LNCaP clone FGC (cell line): ENCODE measurements around the gene RBM6.

Experiments used
- DNase-seq: peaks from one replicate; pipeline ENCODE4 v3.0.0-alpha.2; 2011; ENCODE audit warnings: low read depth
- H3K4me3 ChIP-seq: 2 replicates; pipeline ENCODE4 v1.5.1; 2011; ENCODE audit warnings: mild to moderate bottlenecking, low read depth, low read length, control low read depth
- TF ChIP-seq, protein P1 (sequence below): IDR thresholded peaks from 2 replicates; pipeline ENCODE4 v1.5.1; 2012; ENCODE audit warnings: mild to moderate bottlenecking; ENCODE audit not compliant: control insufficient read depth, insufficient read depth; ENCODE audit errors: extremely low read depth

Gene RBM6

DNA sequence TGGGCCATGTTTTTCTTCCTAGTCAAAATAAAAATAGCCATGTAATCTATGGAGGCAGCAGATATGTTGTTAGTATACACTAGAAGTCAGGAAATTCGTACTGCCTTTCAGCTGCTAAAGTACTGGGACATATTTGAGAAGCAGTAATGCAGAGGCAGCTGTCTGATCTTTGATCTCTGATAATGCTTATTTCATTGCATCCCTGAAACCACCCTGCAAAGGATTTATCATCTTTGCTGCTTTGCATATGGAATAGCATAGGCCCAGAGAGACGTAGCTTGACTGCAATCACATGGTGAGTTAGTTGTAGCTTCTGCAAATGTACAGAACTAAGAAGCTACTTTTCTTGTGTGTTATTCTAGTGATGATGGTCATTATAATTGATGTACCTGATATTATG is 52.4 kb downstream of the RBM6 start:
- no peak for DNase-seq
- TF ChIP-seq, protein P1, sequence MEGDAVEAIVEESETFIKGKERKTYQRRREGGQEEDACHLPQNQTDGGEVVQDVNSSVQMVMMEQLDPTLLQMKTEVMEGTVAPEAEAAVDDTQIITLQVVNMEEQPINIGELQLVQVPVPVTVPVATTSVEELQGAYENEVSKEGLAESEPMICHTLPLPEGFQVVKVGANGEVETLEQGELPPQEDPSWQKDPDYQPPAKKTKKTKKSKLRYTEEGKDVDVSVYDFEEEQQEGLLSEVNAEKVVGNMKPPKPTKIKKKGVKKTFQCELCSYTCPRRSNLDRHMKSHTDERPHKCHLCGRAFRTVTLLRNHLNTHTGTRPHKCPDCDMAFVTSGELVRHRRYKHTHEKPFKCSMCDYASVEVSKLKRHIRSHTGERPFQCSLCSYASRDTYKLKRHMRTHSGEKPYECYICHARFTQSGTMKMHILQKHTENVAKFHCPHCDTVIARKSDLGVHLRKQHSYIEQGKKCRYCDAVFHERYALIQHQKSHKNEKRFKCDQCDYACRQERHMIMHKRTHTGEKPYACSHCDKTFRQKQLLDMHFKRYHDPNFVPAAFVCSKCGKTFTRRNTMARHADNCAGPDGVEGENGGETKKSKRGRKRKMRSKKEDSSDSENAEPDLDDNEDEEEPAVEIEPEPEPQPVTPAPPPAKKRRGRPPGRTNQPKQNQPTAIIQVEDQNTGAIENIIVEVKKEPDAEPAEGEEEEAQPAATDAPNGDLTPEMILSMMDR = no peak
- H3K4me3 ChIP-seq = no peak overlapping the region

DNA sequence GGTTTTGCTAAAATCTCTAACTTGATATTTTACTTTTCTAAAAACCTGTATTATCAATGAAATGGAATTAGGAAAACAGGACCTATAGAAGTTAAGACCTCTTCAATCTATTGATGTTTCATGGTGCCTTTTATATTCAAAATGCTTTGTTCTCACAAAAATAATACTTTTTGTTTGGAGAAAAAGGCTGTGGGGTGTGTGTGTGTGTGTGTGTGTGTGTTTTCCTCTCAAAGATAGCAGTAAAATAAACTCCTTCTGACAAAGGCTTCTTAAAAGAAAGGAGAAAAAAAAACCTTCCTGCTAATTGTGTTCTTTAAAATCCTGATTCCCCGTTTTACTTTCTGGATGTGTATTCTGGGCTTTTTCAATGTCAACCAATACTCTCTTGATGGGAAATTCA is 54.5 kb downstream of the RBM6 start:
- DNase-seq = no peak
- H3K4me3 ChIP-seq = no peak overlapping the region
- TF ChIP-seq, protein P1 = no peak

DNA sequence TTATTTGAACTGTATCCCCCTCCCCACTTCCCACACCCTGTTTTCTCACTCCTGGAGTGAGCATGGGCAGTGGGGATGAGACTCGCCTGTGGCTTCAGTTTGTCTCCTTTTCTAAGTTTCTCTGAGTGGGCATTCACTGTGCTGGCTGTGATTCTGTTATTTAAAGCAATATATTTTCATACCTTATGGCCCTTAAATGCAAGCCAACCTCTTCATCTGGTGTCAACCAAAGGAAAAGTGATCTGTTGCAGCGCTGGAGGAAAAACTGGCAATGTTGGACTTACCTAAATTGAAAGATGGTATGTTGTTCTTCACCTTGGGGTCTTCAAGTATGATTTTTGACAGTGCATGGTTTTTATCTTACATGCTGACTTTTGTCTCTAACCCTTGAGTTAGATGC is 56.1 kb downstream of the RBM6 start:
- DNase-seq = no peak
- TF ChIP-seq, protein P1 = no peak
- H3K4me3 ChIP-seq = no peak overlapping the region

DNA sequence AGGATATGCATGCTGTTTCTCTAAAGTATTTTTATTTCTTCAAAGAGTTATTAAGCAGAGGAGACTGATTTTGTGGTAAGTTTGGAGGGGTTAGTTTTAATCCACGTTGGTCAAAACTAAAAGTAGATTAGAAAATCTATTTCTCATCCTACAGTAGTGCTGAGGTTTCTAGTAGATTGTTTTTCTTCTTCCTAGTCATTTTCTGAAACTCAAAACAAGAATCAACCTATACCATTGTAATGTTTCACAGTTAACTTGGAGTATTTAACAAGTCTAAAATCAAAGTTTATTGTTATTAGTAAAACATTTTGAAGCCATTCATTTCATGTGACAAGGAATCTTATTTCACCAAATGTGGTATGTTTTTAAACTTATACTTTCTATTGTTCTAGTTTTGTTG is 57.9 kb downstream of the RBM6 start:
- TF ChIP-seq, protein P1 = no peak
- no peak for DNase-seq

DNA sequence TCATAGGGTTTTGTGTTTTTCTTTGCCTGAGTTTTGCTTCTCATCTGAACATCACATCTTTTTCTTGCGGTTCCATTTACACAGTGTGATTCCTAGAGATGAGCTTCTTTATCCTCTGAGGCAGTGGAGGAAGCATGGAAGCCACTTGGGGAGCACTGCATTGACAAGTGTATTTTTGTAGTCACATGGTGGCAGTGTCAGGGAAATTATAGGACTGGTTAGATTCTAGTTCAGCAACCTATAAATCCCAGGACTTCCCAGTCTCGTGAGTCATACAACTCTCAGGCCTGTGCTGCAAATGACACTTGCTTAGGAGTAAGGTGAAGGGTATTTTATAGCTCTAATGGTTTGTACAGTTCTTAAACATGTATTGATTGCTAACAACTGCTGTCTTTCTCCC is 58.4 kb downstream of the RBM6 start:
- DNase-seq = peak; percentile 33
- TF ChIP-seq, protein P1 = no peak
- H3K4me3 ChIP-seq = no peak overlapping the region

More for the DNA sequence above, 57.9 kb downstream of the RBM6 start:
- H3K4me3 ChIP-seq = no peak overlapping the region

DNA sequence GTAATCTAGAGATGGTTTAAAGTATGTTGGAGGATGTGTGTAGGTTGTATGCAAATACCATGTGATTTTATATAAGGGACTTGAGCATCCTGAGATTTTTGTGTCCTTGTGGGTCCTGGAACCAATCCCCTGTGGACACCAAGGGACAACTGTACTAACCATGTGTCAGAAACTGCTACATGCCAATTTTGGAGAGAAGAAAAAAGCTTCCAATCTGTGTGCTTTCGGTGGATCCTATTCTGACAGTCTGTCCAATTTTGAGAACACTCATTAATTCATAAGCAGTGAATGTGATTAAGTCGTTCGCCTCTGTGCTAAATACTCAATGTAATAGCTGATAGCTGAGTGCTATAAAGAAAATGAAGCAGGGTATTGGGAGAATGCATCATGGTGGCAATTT is 61.6 kb downstream of the RBM6 start:
- no peak overlapping the region for H3K4me3 ChIP-seq
- TF ChIP-seq, protein P1 = no peak
- no peak for DNase-seq

DNA sequence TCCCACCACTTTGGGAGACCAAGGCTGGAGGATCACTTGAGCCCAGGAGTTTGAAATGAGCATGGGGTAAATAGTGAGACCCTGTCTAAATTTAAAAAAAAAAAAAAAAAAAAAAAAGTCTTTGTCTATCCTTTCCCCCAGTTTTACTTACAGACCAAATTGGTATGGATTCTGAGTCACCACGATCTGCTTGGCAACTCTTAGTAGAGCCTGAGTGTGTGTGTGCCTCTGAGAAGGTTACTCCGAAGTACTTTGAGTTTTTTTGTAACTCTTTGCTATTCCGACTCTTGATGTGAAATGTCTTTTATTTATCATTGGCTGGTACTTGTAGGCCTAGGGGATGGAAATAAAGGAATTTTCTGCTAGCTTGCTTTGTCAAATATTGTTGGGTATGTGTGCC is 63.3 kb downstream of the RBM6 start:
- TF ChIP-seq, protein P1 = no peak
- no peak overlapping the region for H3K4me3 ChIP-seq
- no peak for DNase-seq
